Activated naive CD8-positive, alpha-beta T cell treated with anti-CD3 and anti-CD28 coated beads, Interleukin-2, amount 50 U/mL, for 24 hours (primary cell): ENCODE data around the gene EML1.

Source experiments
- ATAC-seq: fragments of 150-1000 bp; cut with Tn5 transposase; one replicate; pipeline ENCODE4 v1.10.0; 2021
- DNase-seq: peaks from one replicate; pipeline ENCODE4 v3.0.0; 2021
- H3K27ac Mint-ChIP-seq: one replicate; pipeline ENCODE4 v1.8.0; 2021; ENCODE audit warnings: mild to moderate bottlenecking, mixed read lengths
- H3K27me3 Mint-ChIP-seq: one replicate; pipeline ENCODE4 v1.8.0; 2021; ENCODE audit warnings: mixed read lengths
- H3K36me3 Mint-ChIP-seq: one replicate; pipeline ENCODE4 v1.8.0; 2021; ENCODE audit warnings: low read depth, mixed read lengths
- H3K4me1 Mint-ChIP-seq: one replicate; pipeline ENCODE4 v1.8.0; 2021; ENCODE audit warnings: mixed read lengths
- H3K4me3 Mint-ChIP-seq: one replicate; pipeline ENCODE4 v1.8.0; 2021; ENCODE audit warnings: mild to moderate bottlenecking, moderate library complexity, mixed read lengths
- H3K9me3 Mint-ChIP-seq: one replicate; pipeline ENCODE4 v1.8.0; 2021; ENCODE audit warnings: mixed read lengths

EML1 gene

GRCh38 chr14:99972748-99973466 is 179.7 kb downstream of the EML1 start:
- peaks cover 2% of the 10 kb centered on the region for H3K36me3 Mint-ChIP-seq
- H3K27ac Mint-ChIP-seq, result peak overlapping the region; percentile 90
- no peaks in the 10 kb centered on the region for H3K9me3 Mint-ChIP-seq
- H3K27me3 Mint-ChIP-seq, result peaks cover 25% of the 10 kb centered on the region
- H3K4me3 Mint-ChIP-seq, result peak overlapping the region; percentile 94
- ATAC-seq (no peak), DNase-seq (no peak)
- peaks cover 32% of the 10 kb centered on the region for H3K4me1 Mint-ChIP-seq

- peaks cover 7% of the 10 kb centered on the region for H3K27me3 Mint-ChIP-seq
- H3K27ac Mint-ChIP-seq, result no peak overlapping the region
- H3K9me3 Mint-ChIP-seq, result no peaks in the 10 kb centered on the region
- ATAC-seq (no peak), DNase-seq (no peak)
- no peak overlapping the region for H3K4me3 Mint-ChIP-seq
- peaks cover 17% of the 10 kb centered on the region for H3K4me1 Mint-ChIP-seq
- peaks cover 2% of the 10 kb centered on the region for H3K36me3 Mint-ChIP-seq
Observed at GRCh38 chr14:99975190-99975589, 182.0 kb downstream of the EML1 start.

- no peaks in the 10 kb centered on the region for H3K27me3 Mint-ChIP-seq
- H3K27ac Mint-ChIP-seq, result no peak overlapping the region
- no peaks in the 10 kb centered on the region for H3K9me3 Mint-ChIP-seq
- no peak overlapping the region for H3K4me3 Mint-ChIP-seq
- H3K4me1 Mint-ChIP-seq, result peaks cover 14% of the 10 kb centered on the region
- ATAC-seq (no peak), DNase-seq (no peak)
- H3K36me3 Mint-ChIP-seq, result peaks cover 2% of the 10 kb centered on the region
Observed at GRCh38 chr14:99976021-99976420, 182.8 kb downstream of the EML1 start.

GRCh38 chr14:99976681-99977080 is 183.5 kb downstream of the EML1 start:
- ATAC-seq (no peak), DNase-seq (no peak)
- H3K9me3 Mint-ChIP-seq, result no peaks in the 10 kb centered on the region
- no peak overlapping the region for H3K4me3 Mint-ChIP-seq
- no peaks in the 10 kb centered on the region for H3K27me3 Mint-ChIP-seq
- H3K36me3 Mint-ChIP-seq, result peaks cover 2% of the 10 kb centered on the region
- H3K27ac Mint-ChIP-seq, result no peak overlapping the region
- H3K4me1 Mint-ChIP-seq, result peaks cover 14% of the 10 kb centered on the region

DNA sequence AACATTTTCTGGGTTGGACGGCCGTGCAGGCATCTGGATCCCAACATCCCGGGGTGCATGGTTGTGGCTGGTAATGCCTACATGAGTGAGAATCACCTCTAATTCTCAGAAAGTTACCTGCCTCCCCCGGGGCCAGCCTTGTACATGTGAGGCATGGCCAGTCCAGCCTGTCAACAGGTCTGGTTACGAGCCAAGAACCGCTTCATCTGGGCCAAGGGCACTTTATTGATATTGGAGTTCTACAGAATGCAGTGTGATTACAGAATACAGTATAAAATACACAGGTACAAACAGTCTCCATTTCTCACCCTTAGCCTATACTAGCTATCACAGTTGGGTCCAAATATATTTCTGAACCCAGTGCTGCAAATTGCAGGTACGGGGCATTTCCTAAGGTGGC is 187.1 kb downstream of the EML1 start:
- DNase-seq, result no peak
- no peaks in the 10 kb centered on the region for H3K27me3 Mint-ChIP-seq
- no peaks in the 10 kb centered on the region for H3K9me3 Mint-ChIP-seq
- H3K36me3 Mint-ChIP-seq, result no peaks in the 10 kb centered on the region
- no peak for ATAC-seq
- H3K27ac Mint-ChIP-seq, result no peak overlapping the region
- H3K4me1 Mint-ChIP-seq, result peaks cover 18% of the 10 kb centered on the region
- H3K4me3 Mint-ChIP-seq, result no peak overlapping the region

DNA sequence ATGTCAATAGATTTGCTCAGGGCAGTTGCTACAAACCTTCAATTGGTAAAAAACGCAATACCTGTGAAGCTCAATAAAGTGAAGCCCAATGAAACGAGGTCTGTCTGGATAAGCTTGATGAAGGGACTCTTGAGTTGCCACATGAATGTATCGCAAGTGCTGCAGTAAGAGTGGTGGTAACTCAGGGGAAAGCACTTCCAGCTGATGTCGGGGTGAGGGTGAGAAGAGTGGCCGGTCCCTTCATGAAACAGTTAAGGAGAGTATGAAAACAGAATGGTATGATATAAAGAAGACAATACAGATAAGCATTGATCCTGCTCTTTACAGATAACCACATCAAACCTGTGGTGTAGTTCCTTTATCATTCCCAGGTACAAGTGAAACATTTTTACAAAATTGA is 188.6 kb downstream of the EML1 start:
- H3K9me3 Mint-ChIP-seq, result no peaks in the 10 kb centered on the region
- H3K27ac Mint-ChIP-seq, result no peak overlapping the region
- no peak overlapping the region for H3K4me3 Mint-ChIP-seq
- H3K4me1 Mint-ChIP-seq, result peaks cover 18% of the 10 kb centered on the region
- no peaks in the 10 kb centered on the region for H3K36me3 Mint-ChIP-seq
- ATAC-seq (no peak), DNase-seq (no peak)
- no peaks in the 10 kb centered on the region for H3K27me3 Mint-ChIP-seq

DNA sequence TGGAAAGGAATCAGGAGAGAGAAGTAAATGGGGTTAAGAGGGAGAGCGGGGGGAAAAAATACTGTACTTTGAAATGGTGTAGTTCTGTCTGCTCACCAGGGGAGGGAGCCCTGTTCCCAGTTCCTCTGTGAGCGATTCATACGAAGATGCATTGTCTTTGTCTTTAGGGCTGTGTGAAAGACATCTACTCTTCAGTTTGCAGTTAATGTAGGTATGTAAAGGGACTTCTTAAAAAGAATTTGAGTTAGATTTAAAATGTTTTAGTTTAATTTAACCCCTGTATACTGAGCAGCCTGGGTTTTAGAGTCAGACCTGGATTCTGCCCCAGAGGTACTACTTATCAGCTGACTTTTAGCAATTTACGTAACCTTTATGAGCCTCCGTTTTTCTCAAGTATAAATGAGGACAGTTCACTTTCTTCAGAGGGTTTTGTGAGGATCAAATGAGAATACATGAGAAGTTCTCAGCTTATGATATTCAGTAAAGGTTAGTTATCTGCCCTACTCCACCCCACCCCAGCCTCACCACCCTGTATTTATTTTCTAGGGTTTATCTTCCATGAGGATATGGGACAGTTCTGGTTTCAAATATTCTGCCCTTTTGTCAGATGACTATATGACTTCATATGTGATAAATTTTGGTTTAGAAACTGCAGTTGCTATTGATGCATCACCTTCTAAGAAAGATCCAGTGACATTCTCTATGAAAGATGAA is 189.5 kb downstream of the EML1 start:
- H3K27ac Mint-ChIP-seq, result peak overlapping the region; percentile 32
- H3K36me3 Mint-ChIP-seq, result no peaks in the 10 kb centered on the region
- H3K4me3 Mint-ChIP-seq, result no peak overlapping the region
- DNase-seq (peak; percentile 66), ATAC-seq (peak; percentile 80)
- no peaks in the 10 kb centered on the region for H3K9me3 Mint-ChIP-seq
- peaks cover 18% of the 10 kb centered on the region for H3K4me1 Mint-ChIP-seq
- H3K27me3 Mint-ChIP-seq, result no peaks in the 10 kb centered on the region

- H3K9me3 Mint-ChIP-seq, result no peaks in the 10 kb centered on the region
Observed at GRCh38 chr14:99983251-99984015, 190.2 kb downstream of the EML1 start.

GRCh38 chr14:99984036-99984435 is 190.8 kb downstream of the EML1 start:
- H3K27me3 Mint-ChIP-seq, result no peaks in the 10 kb centered on the region
- H3K27ac Mint-ChIP-seq, result no peak overlapping the region
- no peak overlapping the region for H3K4me3 Mint-ChIP-seq
- H3K9me3 Mint-ChIP-seq, result no peaks in the 10 kb centered on the region
- H3K4me1 Mint-ChIP-seq, result peaks cover 18% of the 10 kb centered on the region
- no peak for DNase-seq
- ATAC-seq, result no peak
- H3K36me3 Mint-ChIP-seq, result no peaks in the 10 kb centered on the region

More at GRCh38 chr14:99983251-99984015, 190.2 kb downstream of the EML1 start:
- no peaks in the 10 kb centered on the region for H3K27me3 Mint-ChIP-seq
- H3K27ac Mint-ChIP-seq, result peak overlapping the region; percentile 32
- DNase-seq, result no peak
- no peak for ATAC-seq
- no peak overlapping the region for H3K4me3 Mint-ChIP-seq
- H3K36me3 Mint-ChIP-seq, result no peaks in the 10 kb centered on the region
- peaks cover 18% of the 10 kb centered on the region for H3K4me1 Mint-ChIP-seq

DNA sequence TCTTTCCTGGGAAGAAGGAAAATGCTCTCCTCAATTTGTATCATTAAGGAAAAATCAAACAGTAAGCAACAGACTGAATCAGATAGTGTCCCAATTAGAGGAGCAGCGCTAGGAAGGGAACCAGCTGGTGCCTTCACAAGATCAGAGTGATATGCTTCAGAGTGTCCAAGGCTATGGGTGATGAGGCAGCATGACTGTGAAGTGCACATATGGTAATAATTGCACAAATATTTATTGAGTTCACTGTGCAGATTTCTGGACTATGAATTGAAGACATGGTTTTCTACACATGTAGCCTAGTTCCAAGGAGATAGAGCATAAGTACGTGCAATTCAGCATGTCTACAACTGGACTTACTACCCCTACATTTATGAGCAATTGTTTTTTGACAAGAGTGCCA is 193.2 kb downstream of the EML1 start:
- Mint-ChIP-seq H3K9me3 (no peaks in the 10 kb centered on the region), H3K36me3 (no peaks in the 10 kb centered on the region), H3K4me1 (peaks cover 18% of the 10 kb centered on the region), H3K27me3 (no peaks in the 10 kb centered on the region), H3K4me3 (no peak overlapping the region), H3K27ac (no peak overlapping the region)
- DNase-seq (no peak), ATAC-seq (no peak)

- no peaks in the 10 kb centered on the region for H3K27me3 Mint-ChIP-seq
- H3K36me3 Mint-ChIP-seq, result no peaks in the 10 kb centered on the region
- DNase-seq, result no peak
- no peak overlapping the region for H3K4me3 Mint-ChIP-seq
- no peak overlapping the region for H3K27ac Mint-ChIP-seq
- H3K4me1 Mint-ChIP-seq, result no peaks in the 10 kb centered on the region
- no peaks in the 10 kb centered on the region for H3K9me3 Mint-ChIP-seq
- ATAC-seq, result no peak
Observed at GRCh38 chr14:99989032-99989431, 195.8 kb downstream of the EML1 start.

- Mint-ChIP-seq H3K36me3 (no peaks in the 10 kb centered on the region), H3K27me3 (peaks cover 4% of the 10 kb centered on the region), H3K9me3 (no peaks in the 10 kb centered on the region), H3K27ac (no peak overlapping the region), H3K4me1 (peaks cover 3% of the 10 kb centered on the region), H3K4me3 (no peak overlapping the region)
- no peak for DNase-seq
- no peak for ATAC-seq
Observed at GRCh38 chr14:99990268-99991170, 197.3 kb downstream of the EML1 start.

DNA sequence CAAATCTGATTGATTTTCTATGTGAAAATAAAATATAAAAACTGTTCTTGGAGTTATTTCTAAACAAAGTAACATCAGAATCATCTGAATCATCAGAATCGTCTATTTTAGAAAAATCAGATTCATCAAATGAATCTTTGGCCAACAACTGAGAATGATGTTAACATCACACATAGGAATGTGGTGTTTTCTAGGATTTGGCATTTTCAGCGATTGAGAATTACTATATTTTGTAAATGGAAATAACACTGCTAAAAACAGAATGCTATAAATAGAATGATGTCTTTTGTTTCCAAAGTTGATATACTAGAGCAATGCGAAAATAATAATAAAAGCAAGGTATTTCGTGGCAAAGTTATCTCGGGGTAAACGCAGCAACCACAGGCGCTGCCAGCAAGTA is 198.1 kb downstream of the EML1 start:
- DNase-seq, result no peak
- ATAC-seq, result no peak
- Mint-ChIP-seq H3K27ac (no peak overlapping the region), H3K4me3 (no peak overlapping the region), H3K4me1 (peaks cover 10% of the 10 kb centered on the region), H3K27me3 (peaks cover 7% of the 10 kb centered on the region), H3K36me3 (no peaks in the 10 kb centered on the region), H3K9me3 (no peaks in the 10 kb centered on the region)
